Peyer's patch (tissue), 4 donors: Measurements from ENCODE around the gene FAIM2. TPM values are rescaled to one million over a fixed set of nuclear protein-coding genes. Genes with fewer than 3 reads are reported as not detected.

Experiments used
- DNase-seq, 3 donors: peaks; one replicate each; pipeline ENCODE4 v3.0.0-alpha.2; 2017 to 2019
- H3K27ac ChIP-seq, 4 donors: fragments of 200-600 bp; sonication (generic); one replicate each; pipeline ENCODE4 v1.5.1; 2016 to 2019
- H3K27me3 ChIP-seq, 2 donors: fragments of 200-600 bp; sonication (generic); one replicate each; pipeline ENCODE4 v1.5.1; 2019
- H3K36me3 ChIP-seq, 3 donors: fragments of 200-600 bp; sonication (generic); one replicate each; pipeline ENCODE4 v1.5.1; 2016 to 2019
- H3K4me1 ChIP-seq, 4 donors: fragments of 200-600 bp; sonication (generic); one replicate each; pipeline ENCODE4 v1.5.1; 2016 to 2019
- H3K4me3 ChIP-seq, 4 donors: fragments of 200-600 bp; sonication (generic); 1 replicate in 3 of 4; 2 replicates in 1 of 4; pipeline ENCODE4 v1.5.1; 2016 to 2019; ENCODE audit warnings: mild to moderate bottlenecking in 1 of 4
- H3K9me3 ChIP-seq, 4 donors: fragments of 200-600 bp; sonication (generic); one replicate each; pipeline ENCODE4 v1.5.1; 2016 to 2019; ENCODE audit warnings: mild to moderate bottlenecking in 1 of 4
- CTCF ChIP-seq, 6 experiments: fragments of 450-650 bp in 4 of 6; fragments of 200-600 bp in 2 of 6; sonication (generic) in 1 of 6; IDR thresholded peaks; one replicate each; pipeline ENCODE4 v1.5.1; 2017 to 2019; ENCODE audit warnings: antibody characterized with exemption in 6 of 6, mild to moderate bottlenecking in 3 of 6, moderate library complexity in 1 of 6
- POLR2A ChIP-seq, 2 donors: fragments of 450-650 bp; IDR thresholded peaks; one replicate each; pipeline ENCODE4 v1.5.1; 2017; ENCODE audit warnings: antibody characterized with exemption in 2 of 2, mild to moderate bottlenecking in 2 of 2, moderate library complexity in 2 of 2
- total RNA-seq, 4 donors: library from RNA; depleted of rRNA; stranded (reverse); fragments of >200 nt; gene quantifications; one replicate each; pipeline ENCODE4 v1.1.0, GENCODE V29; 2016

FAIM2 gene
- total RNA-seq, 4 donors from 2014 or later = 0.83 to 4.7 (median 2.9) TPM

GRCh38 chr12:49899286-49899843 is 4.3 kb downstream of the FAIM2 start:
- TF ChIP-seq POLR2A (IDR thresholded peaks at IDR 0.05) = no peak
- no peak for TF ChIP-seq CTCF (IDR thresholded peaks at IDR 0.05)
- Histone ChIP-seq H3K9me3 (no peaks in the 10 kb centered on the region), H3K36me3 (no peaks in the 10 kb centered on the region), H3K4me3 (no peak overlapping the region), H3K27ac (no peak overlapping the region), H3K27me3 (no peaks in the 10 kb centered on the region), H3K4me1 (peaks cover 0 to 10% (median 0%) of the 10 kb centered on the region in 4 donors)
- DNase-seq = no peak

DNA sequence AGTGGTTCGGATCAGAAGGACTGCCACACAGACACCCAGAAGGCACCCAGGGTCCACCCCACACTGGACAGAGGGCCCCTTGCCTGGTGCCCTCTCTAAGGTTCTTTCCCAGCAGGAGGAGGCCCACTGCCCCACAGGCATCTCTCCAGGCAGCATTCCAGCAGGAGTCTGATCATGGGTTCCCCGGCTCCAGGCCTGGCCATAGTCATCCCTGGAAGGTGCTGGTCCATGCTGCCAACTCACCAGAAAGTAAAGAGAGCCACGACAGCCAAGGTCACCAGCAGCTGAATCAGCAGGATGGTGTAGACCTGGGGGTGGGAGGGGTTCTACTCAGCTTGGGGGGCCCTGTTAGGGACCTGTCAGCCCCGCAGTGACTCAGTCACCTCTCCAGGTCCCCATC is 6.4 kb downstream of the FAIM2 start:
- no peaks in the 10 kb centered on the region for H3K4me1 ChIP-seq
- TF ChIP-seq CTCF (IDR thresholded peaks at IDR 0.05) (no peak), POLR2A (IDR thresholded peaks at IDR 0.05) (no peak)
- no peaks in the 10 kb centered on the region for H3K36me3 ChIP-seq
- H3K27ac ChIP-seq = no peak overlapping the region
- DNase-seq = no peak
- H3K9me3 ChIP-seq = no peaks in the 10 kb centered on the region
- H3K4me3 ChIP-seq = no peak overlapping the region
- no peaks in the 10 kb centered on the region for H3K27me3 ChIP-seq

DNA sequence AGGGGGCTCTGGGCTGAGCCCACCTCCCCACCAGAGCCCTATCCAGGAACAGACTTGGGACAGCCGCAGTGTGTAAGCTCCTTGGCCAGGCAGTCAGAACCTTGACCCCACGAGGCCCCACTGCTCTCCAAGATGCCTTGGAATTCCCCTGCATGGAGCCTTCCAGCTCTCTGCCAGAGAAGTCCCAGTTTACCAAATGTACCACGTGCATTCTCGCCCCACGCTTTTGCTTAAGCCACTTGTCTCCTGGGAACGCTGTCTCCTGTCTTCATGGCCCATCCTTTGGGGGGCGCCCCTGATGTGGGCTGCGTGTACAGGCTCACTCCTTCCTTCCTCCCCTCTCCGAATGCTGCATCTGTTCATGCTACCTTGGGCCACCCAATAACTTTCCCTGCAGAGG is 7.9 kb downstream of the FAIM2 start:
- Histone ChIP-seq H3K27me3 (no peaks in the 10 kb centered on the region), H3K36me3 (no peaks in the 10 kb centered on the region), H3K4me1 (no peaks in the 10 kb centered on the region), H3K27ac (no peak overlapping the region), H3K9me3 (no peaks in the 10 kb centered on the region), H3K4me3 (no peak overlapping the region)
- DNase-seq = no peak
- TF ChIP-seq CTCF (IDR thresholded peaks at IDR 0.05) (no peak), POLR2A (IDR thresholded peaks at IDR 0.05) (no peak)

- no peaks in the 10 kb centered on the region for H3K36me3 ChIP-seq
- H3K27ac ChIP-seq = no peak overlapping the region
- H3K4me1 ChIP-seq = no peaks in the 10 kb centered on the region
- H3K27me3 ChIP-seq = no peaks in the 10 kb centered on the region
- no peaks in the 10 kb centered on the region for H3K9me3 ChIP-seq
- no peak for DNase-seq
- no peak for TF ChIP-seq POLR2A (IDR thresholded peaks at IDR 0.05)
- TF ChIP-seq CTCF (IDR thresholded peaks at IDR 0.05) = no peak
- no peak overlapping the region for H3K4me3 ChIP-seq
Observed at GRCh38 chr12:49894751-49895148, 8.9 kb downstream of the FAIM2 start.

GRCh38 chr12:49893753-49894750 is 9.6 kb downstream of the FAIM2 start:
- Histone ChIP-seq H3K27ac (no peak overlapping the region), H3K4me1 (no peaks in the 10 kb centered on the region), H3K4me3 (no peak overlapping the region), H3K27me3 (no peaks in the 10 kb centered on the region), H3K36me3 (no peaks in the 10 kb centered on the region), H3K9me3 (no peaks in the 10 kb centered on the region)
- peak in 1 of 3 donors; percentile 19 for DNase-seq
- TF ChIP-seq POLR2A (IDR thresholded peaks at IDR 0.05) (no peak), CTCF (IDR thresholded peaks at IDR 0.05) (no peak)
